ENCODE data around the gene LINC01488.

LINC01488 gene

GRCh38 chr11:69446108-69446507 is 35.4 kb upstream of the LINC01488 start:
- DNase-seq: no peak

GRCh38 chr11:69447786-69448185 is 33.7 kb upstream of the LINC01488 start:
- no peak for DNase-seq

DNA sequence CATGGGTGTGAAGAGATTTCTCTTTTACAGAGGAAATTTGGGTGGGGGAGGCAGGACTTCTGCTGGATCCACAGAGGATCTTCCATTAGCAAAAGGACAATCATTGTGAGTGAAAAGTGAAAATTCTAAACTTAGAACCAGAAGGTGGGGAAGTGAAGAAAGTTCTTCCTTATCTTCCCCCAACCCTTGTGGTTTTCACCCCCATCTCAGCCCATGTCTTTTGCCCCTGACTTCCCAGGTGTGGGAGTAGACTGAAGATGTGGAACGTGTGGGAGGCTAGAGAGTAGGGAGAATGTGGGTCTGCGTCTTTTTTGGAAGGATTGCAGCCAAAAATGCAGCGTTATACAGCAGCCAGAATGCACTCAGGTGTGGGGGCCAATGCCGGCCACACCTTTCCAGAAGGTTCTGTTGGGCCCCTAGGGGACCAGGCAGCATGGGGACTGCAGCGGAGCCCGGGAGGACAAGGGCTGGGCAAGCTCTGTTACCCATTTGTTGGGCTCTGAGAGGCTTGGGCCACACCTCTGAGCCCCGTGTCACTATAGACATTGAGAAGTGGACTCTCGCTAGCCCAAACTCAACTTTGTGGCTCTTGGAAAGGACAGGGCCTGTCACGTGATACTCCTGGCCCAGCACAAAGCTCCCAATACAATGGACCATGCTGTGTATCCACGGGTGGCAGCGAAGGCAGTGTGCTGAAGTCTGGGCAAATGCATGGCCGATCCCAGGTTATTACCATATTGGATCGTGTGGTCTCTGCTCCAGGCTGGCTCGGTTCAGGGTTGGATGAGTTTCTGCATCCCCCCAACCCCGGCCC is 32.8 kb upstream of the LINC01488 start:
- no peak for DNase-seq

DNA sequence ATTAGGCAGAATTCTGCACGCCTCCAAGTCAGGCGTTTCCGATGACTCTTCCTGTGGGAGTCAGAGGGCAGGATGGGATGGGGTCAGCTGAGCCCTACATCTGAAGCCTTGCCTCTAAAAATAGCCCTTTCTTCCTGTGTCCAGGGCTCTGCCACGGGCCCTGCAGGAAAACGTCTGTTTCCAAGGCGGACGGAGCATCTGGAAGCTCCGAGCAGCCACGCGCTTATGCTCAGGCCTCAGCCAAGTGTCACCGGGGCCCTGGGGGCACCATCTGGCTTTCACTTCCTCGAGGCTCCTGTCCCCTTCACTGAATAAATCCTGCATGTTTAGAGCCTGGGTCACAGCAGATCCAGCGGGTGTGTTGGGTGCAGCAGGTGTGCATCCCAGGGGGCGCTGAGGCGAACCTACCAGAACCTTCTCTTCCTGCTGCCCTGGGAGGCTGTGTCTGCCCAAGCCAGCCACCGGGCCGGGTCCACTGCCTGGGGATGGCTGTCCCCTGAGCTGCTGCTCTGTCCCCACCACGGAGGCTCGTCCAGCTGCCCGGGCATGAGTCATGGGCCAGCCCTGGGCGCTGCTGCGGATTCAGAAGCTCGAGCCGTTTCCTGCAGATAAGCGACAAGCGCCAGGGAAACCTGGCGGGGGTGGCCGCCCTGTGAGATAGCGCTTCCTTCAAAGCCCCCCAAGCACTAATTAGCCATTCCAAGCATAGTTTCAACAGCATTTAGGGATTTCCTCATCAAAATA is 32.0 kb upstream of the LINC01488 start:
- no peak for DNase-seq

DNA sequence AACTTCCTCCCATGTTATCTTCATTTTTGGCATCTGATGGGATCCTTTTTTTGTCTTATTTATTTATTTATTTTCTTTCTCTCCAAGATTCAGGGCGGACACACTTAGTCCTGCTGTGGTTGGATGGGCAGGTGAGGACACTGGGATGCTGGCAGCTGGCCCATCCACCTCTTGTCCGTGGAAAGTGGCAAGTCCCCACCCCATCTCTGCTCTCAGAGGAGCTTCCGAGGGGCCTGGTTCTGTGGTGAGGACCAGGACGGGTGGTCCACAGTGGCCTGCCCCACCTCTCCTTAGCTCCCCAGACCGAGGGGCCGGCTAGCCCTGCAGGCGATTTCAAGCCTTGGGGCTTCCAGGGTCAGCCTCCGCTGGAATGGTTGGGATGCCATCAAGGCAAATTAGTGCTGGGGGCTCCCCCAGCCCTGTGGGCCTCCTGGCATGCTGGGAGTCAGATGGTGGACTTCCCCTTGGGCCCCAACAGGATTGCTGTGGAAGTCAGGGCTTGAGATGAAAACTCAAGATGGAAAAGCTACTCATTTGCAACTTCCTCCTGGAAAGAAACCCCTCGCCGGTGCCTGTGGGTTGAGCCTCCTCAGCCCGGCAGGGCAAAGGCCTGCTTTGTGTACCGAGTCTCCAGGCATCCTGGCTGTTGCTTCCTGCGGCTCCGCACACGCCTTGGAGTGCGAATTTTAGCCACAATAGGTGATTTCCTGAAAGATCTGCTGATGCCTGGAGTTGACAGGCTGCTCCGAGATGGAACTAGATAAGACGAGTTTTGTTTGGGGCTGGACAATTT is 31.2 kb upstream of the LINC01488 start:
- DNase-seq: no peak

DNA sequence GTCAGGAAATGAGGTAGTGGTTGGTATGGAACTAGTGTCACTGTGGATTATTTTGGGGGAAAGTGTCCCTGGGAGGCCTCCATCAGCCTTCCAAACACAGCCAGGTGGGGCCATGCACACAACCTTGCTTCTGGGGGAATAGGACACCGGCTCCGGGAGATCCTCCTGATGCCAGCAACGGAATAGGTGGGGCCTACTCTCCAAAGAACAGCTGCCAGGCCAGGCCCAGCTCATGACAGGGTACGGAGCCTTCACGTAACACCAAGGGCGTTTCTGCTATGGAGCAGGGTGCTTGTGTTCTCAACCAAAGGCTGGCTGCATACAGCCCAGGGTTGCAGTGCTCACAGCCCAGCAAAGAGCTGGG is 30.6 kb upstream of the LINC01488 start:
- DNase-seq: no peak

DNA sequence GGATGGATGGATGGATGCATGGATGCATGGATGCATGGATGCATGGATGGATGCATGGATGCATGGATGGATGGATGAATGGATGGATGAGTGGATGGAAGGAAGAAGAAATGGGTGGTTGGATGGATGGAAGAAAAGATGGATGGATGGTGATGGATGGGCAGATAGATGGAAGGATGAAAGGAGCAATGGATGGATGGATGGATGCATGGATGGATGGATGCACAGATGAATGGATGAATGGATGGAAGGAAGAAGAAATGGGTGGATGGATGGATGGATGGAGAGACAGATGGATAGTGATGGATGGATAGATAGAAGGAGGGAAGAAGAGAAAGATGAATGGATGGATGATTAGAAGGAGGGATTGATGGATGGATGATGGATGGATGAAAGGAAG is 30.2 kb upstream of the LINC01488 start:
- no peak for DNase-seq

GRCh38 chr11:69452206-69452987 is 29.1 kb upstream of the LINC01488 start:
- no peak for DNase-seq

DNA sequence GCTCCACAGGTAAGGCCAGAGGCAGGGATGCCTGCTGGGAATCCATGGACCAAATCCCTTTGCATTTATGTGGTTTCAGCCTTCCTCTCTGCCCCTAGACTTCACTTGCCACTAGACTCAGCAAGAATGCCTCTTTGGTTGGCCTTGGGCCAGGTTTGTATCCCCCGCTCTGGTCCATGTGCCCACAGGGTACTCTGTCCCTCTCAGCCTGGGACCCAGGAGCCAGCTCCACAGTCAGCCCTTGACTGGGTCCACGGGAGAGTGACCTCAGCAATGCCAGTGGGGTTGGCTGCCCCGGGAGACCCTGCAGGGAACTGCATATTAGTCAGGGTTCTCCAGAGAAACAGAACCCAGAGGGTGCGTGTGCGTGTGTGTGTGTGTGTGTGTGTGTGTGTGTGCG is 28.3 kb upstream of the LINC01488 start:
- DNase-seq: no peak

GRCh38 chr11:69454018-69454417 is 27.4 kb upstream of the LINC01488 start:
- DNase-seq: no peak

DNA sequence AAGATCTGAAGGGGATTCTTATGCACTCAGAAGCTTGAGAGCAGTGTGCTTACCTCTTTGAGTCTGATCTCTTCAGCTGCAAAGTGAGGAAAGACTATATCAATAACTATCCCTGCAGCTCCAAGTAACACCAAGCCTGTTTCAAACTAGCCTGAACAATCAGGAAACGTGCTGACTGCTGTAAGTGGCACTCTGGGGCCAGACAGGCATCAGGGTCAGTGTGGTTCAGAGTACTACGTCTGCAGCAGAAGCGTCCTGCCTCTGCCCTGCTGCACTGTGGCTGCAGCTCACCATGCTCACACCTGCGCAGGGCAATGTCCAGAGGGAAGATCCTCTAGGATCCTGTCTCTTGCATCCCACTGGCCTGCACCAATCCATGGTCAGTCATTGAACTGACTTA is 25.5 kb upstream of the LINC01488 start:
- DNase-seq: no peak

GRCh38 chr11:69456712-69457111 is 24.8 kb upstream of the LINC01488 start:
- no peak for DNase-seq

DNA sequence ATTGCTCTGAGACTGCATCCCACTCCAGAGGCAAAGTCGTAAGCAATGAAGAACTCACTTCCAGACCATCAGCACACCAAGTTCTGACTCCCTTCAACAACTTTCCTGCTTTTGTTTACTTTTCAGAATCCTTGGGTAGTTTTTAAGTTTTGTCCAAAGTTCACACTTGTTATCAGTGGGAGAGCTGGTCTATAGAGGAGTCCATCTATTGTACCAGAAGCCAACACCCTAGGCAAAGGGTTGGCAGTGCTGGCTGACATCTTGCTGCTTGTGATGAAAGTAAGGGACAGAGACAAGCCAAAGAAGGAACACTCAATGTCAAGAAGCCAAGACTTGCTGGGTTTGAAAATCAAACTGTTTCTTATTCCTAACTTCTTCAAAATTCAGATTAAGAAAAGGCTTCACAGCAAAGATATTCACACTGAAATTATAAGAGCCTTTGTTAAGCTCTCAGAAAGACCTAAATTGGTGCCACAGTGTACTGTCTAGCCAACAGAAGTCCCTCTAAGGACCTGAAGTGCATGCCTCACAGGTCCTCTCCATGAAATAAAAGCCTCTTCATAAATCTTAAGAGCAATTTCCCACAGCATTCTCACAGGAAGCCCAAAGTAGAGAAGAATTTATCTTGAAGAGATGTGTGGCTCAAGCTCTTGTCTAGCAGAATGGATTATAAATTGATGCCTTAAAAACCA is 21.5 kb upstream of the LINC01488 start:
- no peak for DNase-seq

- DNase-seq: no peak
Measured at GRCh38 chr11:69460540-69461257, 20.8 kb upstream of the LINC01488 start.

- DNase-seq: no peak
Measured at GRCh38 chr11:69461272-69461962, 20.0 kb upstream of the LINC01488 start.

- no peak for DNase-seq
Measured at GRCh38 chr11:69462106-69462951, 19.1 kb upstream of the LINC01488 start.

GRCh38 chr11:69463181-69463994 is 18.1 kb upstream of the LINC01488 start:
- no peak for DNase-seq

- no peak for DNase-seq
Measured at GRCh38 chr11:69463995-69464960, 17.2 kb upstream of the LINC01488 start.

All from NCI-H1092 treated with DMSO at 0.1 percent for 48 hours (cell line).